ENCODE results near the gene PIK3R3.

The PIK3R3 gene

GRCh38 chr1:46056325-46056724, 76.1 kb downstream of the PIK3R3 start:
- TF ChIP-seq CTCF (IDR thresholded peaks at IDR 0.05): no peak

GRCh38 chr1:46053734-46054133, 78.7 kb downstream of the PIK3R3 start:
- no peak for TF ChIP-seq CTCF (IDR thresholded peaks at IDR 0.05)

GRCh38 chr1:46044116-46044515, 88.3 kb downstream of the PIK3R3 start:
- TF ChIP-seq CTCF (IDR thresholded peaks at IDR 0.05): no peak

- TF ChIP-seq CTCF (IDR thresholded peaks at IDR 0.05): no peak
These were observed 88.9 kb downstream of the PIK3R3 start for GRCh38 chr1:46043458-46044017.

GRCh38 chr1:46041974-46042373, 90.5 kb downstream of the PIK3R3 start:
- TF ChIP-seq CTCF (IDR thresholded peaks at IDR 0.05): no peak

GRCh38 chr1:46041551-46041950, 90.9 kb downstream of the PIK3R3 start:
- no peak for TF ChIP-seq CTCF (IDR thresholded peaks at IDR 0.05)

- no peak for TF ChIP-seq CTCF (IDR thresholded peaks at IDR 0.05)
These were observed 92.8 kb downstream of the PIK3R3 start for GRCh38 chr1:46039571-46040052.
